Measurements from ENCODE around the gene FAIM2. TPM values are rescaled to one million over a fixed set of nuclear protein-coding genes. Genes with fewer than 3 reads are reported as not detected.

The FAIM2 gene
- total and polyA plus RNA-seq, 10 of the 15 experiments (the other 5 are each of a cell fraction or from before 2014, with no cell fraction given), result not detected

GRCh38 chr12:49933796-49934195, 30.1 kb upstream of the FAIM2 start:
- SMC1A ChIA-PET (ENCODE audit: uncharacterized antibody, unreplicated experiment), result interaction anchor here (3.1 kb wide), 1 partner anchor 12 kb away, joined by 8 read pairs; no protein-coding TSS in a partner anchor
- Histone ChIP-seq H2AFZ (ENCODE audit: control insufficient read depth, low read depth, low read length) (no peak overlapping the region), H3K9ac (ENCODE audit: control insufficient read depth, insufficient read depth, low read length) (no peak overlapping the region), H3K9me3 (replicated peaks; ENCODE audit: control insufficient read depth, insufficient read depth, low read length) (no peaks in the 10 kb centered on the region), H3K27ac (ENCODE audit: control insufficient read depth, insufficient read depth) (no peak overlapping the region), H3K27me3 (replicated peaks in 1 of 2; ENCODE audit: control insufficient read depth in 2 of 2, insufficient read depth in 2 of 2, low read length in 1 of 2) (peaks cover 1 to 3% of the 10 kb centered on the region in 2 experiments; a peak in 2 of 4 replicates), H3K4me3 (no peak overlapping the region), H3K36me3 (ENCODE audit: control insufficient read depth in 2 of 2, insufficient read depth in 2 of 2, low read length in 1 of 2) (no peaks in the 10 kb centered on the region), H3K4me2 (ENCODE audit: control insufficient read depth, insufficient read depth) (no peak overlapping the region), H3K4me1 (ENCODE audit: control insufficient read depth, insufficient read depth, low read length) (no peaks in the 10 kb centered on the region), H3K79me2 (ENCODE audit: control insufficient read depth, insufficient read depth, low read length) (no peaks in the 10 kb centered on the region), H4K20me1 (ENCODE audit: control insufficient read depth, insufficient read depth) (no peaks in the 10 kb centered on the region)
- no TSS peak for BruUV-seq (replicated peaks)
- FAIRE-seq (no peak), DNase-seq (ENCODE audit: low read depth, low spot score) (no peak), ATAC-seq (no peak)
- RAD21 ChIA-PET (ENCODE audit: unreplicated experiment), result interaction anchor here (0.9 kb wide), 1 partner anchor 122 kb away, joined by 3 read pairs; no protein-coding TSS in a partner anchor
- POLR2A ChIA-PET, result no interaction called here
- CTCF ChIA-PET, result interaction anchor here (1.3 to 1.9 kb wide), 2 partner anchors 11 to 73 kb away, joined by 3 to 6 read pairs; no protein-coding TSS in a partner anchor
- in situ Hi-C loops (cut with MboI), result no loop called here
- WGBS (ENCODE audit: insufficient coverage, insufficient replicate concordance, low lambda C conversion rate, missing lambda C conversion rate), result 50% methylated on average over 5 of the region's 5 CpGs
- intact Hi-C loops (cut with micrococcal nuclease; ENCODE audit: unreplicated experiment), result no loop called here
- TF ChIP-seq HSF1 (IDR thresholded peaks at IDR 0.05; ENCODE audit: low read depth, low read length) (no peak), CBX3 (IDR thresholded peaks at IDR 0.05; ENCODE audit: borderline replicate concordance, low read depth) (no peak), IKZF2 (IDR thresholded peaks at IDR 0.05) (no peak), ESRRA (IDR thresholded peaks at IDR 0.05; ENCODE audit: low read length) (no peak), SKIL (IDR thresholded peaks at IDR 0.05; ENCODE audit: low read depth, poor library complexity, severe bottlenecking) (no peak), CREM (IDR thresholded peaks at IDR 0.05; ENCODE audit: low read depth) (no peak), ZZZ3 (IDR thresholded peaks at IDR 0.05; ENCODE audit: control insufficient read depth, insufficient read length, low read depth) (no peak), RB1 (IDR thresholded peaks at IDR 0.05; ENCODE audit: borderline replicate concordance) (no peak), IRF3 (IDR thresholded peaks at IDR 0.05) (no peak), ZNF622 (IDR thresholded peaks at IDR 0.05) (no peak), USF1 (IDR thresholded peaks at IDR 0.05; ENCODE audit: borderline replicate concordance, extremely low read length, insufficient read depth, low read depth, low read length) (no peak), PKNOX1 (IDR thresholded peaks at IDR 0.05) (no peak), EGR1 (IDR thresholded peaks at IDR 0.05; ENCODE audit: borderline replicate concordance in 1 of 2, low read depth in 2 of 2, low read length in 2 of 2) (no peak), BCLAF1 (IDR thresholded peaks at IDR 0.05) (no peak), NBN (IDR thresholded peaks at IDR 0.05) (no peak)

Data from GM12878 (cell line).